Astrocyte of the spinal cord (primary cell): ENCODE results near the gene RPL27.

Experiments used
- DNase-seq: peaks from one replicate; pipeline ENCODE4 v3.0.0; 2011; ENCODE audit warnings: low read depth, low spot score
- H3K4me3 ChIP-seq: 2 replicates; pipeline ENCODE4 v1.5.1; 2011; ENCODE audit warnings: low read depth, mild to moderate bottlenecking, low read length, moderate library complexity
- CTCF ChIP-seq: IDR thresholded peaks from 2 replicates; pipeline ENCODE4 v1.5.1; 2012; ENCODE audit warnings: low read depth, mild to moderate bottlenecking, low read length, inconsistent platforms
- in situ Hi-C: cut with HindIII; loops from 2 replicates; pipeline ENCODE4 v1.10.0; 2017; ENCODE audit warnings: low sequenced_read_pairs

The RPL27 gene

GRCh38 chr17:42997984-42998938, at the start of gene RPL27:
TSS of gene RPL27 (plus strand) at chr17:42998419. CDS start at chr17:42998751, 332 bp downstream.
- H3K4me3 ChIP-seq = peak within 1 kb of the TSS; percentile 92
- in situ Hi-C loops = no loop called here
- DNase-seq = peak; percentile 100
- TF ChIP-seq CTCF = peak; percentile 85

GRCh38 chr17:42950044-42950783, 48.0 kb upstream of the RPL27 start:
- TF ChIP-seq CTCF = no peak
- no peak for DNase-seq
- H3K4me3 ChIP-seq = no peak overlapping the region
- in situ Hi-C loops = no loop called here

- TF ChIP-seq CTCF = no peak
These were observed 44.5 kb upstream of the RPL27 start for GRCh38 chr17:42953669-42954068.

GRCh38 chr17:42964161-42964932, 33.9 kb upstream of the RPL27 start, which contains the start of gene AARSD1:
TSS of gene AARSD1 (minus strand) at chr17:42964454. CDS start at chr17:42964440, 14 bp downstream.
- TF ChIP-seq CTCF = no peak
- DNase-seq = peak; percentile 95
- in situ Hi-C loops = no loop called here
- H3K4me3 ChIP-seq = peak within 1 kb of the TSS; percentile 78

More at GRCh38 chr17:42953669-42954068, 44.5 kb upstream of the RPL27 start:
- no peak for DNase-seq
- H3K4me3 ChIP-seq = no peak overlapping the region
- in situ Hi-C loops = no loop called here

GRCh38 chr17:42967925-42968324, 30.3 kb upstream of the RPL27 start:
- in situ Hi-C loops = no loop called here
- no peak for DNase-seq
- no peak for TF ChIP-seq CTCF
- H3K4me3 ChIP-seq = no peak overlapping the region
